Muscle of back (tissue), 11 donors: ENCODE measurements around the gene BCL11B. TPM values are rescaled to one million over a fixed set of nuclear protein-coding genes. Genes with fewer than 3 reads are reported as not detected.
"Not testable (repeated sequence)": the region's sequence is repeated elsewhere in the genome, so short reads cannot be mapped to it uniquely, and the experiment has no call there.

Source experiments
- DNase-seq, 3 donors: peaks; one replicate each; pipeline versions ENCODE4 v3.0.0 to v3.0.0-alpha.2; 2013
- polyA plus RNA-seq, 10 donors: library from polyadenylated mRNA; unstranded; fragments of 120-200 nt; gene quantifications; one replicate each; pipeline ENCODE4 v1.2.1, GENCODE V29; 2013; ENCODE audit not compliant: insufficient read length in 10 of 10

BCL11B gene
- polyA plus RNA-seq, 10 donors, result 0.46 to 9.2 (median 1.2) TPM

GRCh38 chr14:99241325-99242010, 30.5 kb downstream of the BCL11B start:
- no peak for DNase-seq

DNA sequence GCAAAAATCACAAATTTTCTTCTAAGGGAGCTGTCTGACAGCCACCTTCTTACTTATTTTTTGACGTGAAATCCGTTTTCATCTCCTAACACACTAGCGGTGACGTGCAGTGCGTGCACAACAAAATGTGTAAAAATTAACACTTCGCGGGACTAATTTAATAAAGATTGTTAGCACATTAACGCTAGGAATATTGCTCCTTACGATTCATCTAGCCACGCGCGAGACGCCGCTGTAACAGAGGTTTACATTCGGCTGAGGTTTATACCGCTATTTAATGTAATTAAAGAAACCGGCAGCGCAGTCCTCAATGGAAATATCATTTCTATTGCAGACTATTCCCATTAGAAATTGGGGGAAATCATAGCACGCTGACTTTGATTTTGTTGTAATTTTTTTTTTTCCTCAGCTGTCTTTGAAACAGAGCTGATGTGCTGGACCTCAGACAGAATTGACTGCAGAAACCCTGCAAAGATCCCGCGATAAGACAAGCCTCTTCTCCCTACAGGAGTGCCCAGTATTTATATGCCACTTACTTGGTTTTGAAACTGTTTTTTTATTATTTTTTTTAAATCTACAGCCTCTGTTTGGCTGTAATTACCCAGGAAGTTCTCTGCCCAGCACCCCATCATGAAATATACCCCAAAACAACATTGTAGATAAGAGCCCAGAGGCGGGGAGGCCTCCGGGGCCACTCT, 31.2 kb downstream of the BCL11B start:
- no peak for DNase-seq

DNA sequence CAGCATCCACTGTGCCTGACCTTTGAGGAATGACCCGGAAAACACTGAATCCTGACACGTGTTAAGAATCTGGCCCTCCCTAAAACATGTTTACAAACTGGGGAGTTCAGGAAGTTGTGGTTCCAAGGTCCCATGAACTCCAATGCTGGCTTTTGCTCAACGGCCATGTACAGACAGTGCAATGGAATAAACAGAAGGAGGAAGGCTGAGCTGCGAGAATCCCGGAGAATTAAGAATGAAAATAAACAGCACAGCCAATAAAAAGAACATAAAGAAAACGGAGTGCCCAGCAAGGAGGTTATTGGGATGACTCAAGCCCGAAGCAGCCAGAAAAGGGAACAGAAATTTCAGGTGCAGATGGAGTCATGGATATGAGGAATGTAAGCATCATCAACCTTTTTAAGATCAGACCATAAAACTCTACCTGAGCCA, 32.3 kb downstream of the BCL11B start:
- no peak for DNase-seq

- DNase-seq, result no peak
Observed at GRCh38 chr14:99238216-99238615, 33.8 kb downstream of the BCL11B start.

- no peak for DNase-seq
Observed at GRCh38 chr14:99237288-99237687, 34.7 kb downstream of the BCL11B start.

- no peak for DNase-seq
Observed at GRCh38 chr14:99236386-99237138, 35.4 kb downstream of the BCL11B start.

DNA sequence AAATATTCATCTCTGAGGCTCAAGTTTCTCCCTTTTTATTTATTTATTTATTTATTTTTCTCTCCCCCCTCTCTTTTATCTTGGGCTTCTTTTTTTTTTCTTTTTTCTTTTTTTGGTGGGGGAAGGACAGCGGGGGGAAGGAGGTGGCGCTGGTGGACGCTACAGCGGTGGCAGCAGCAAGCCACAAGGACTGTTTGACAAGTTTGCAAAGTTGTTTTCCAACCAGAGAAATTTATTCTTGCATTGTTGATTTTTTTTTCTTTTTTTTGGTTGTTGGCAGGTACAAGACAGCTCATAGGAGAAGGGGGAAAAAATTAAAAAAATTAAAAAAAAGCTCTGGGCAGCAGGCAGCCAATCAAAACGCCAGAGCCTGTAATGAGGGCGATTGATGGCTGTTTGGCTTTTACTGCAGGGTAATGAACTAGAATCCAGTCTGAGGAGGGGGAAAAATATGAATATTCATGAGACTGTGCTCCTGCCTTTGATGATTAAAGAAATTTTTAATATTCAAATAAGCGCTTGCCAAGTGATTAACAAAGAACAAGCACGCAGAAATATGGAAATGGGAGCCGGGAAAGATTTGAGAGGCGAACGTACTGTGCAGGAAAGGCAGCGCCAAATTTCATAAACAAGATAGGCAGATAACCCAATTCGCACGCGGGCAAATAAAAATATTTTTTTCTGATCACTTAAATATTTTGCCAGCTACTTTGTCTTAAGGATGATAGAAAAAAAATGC, 36.2 kb downstream of the BCL11B start:
- no peak for DNase-seq

- DNase-seq, result peak in 2 of 3 donors; percentile 50 to 75
Observed at GRCh38 chr14:99234961-99235571, 36.9 kb downstream of the BCL11B start.

DNA sequence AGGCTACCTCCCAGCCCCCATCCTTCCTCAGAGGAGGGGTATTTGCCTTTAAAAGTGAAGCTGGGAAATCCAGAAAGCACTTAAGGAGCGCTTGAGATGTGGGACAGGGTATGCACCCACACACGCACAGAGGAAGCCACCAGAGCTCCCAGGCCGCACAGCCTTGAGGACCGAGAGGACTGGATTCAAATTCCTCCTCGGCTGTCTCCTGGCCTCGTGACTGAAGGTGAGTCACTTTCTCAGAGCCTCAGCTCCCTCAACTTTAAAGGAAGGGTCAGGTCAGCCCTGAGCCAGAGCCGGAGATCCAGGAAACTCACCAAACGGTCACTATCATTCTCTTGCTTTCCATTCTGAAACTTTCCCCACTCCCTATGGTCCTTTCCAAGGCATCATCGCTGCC, 37.6 kb downstream of the BCL11B start:
- DNase-seq, result no peak

DNA sequence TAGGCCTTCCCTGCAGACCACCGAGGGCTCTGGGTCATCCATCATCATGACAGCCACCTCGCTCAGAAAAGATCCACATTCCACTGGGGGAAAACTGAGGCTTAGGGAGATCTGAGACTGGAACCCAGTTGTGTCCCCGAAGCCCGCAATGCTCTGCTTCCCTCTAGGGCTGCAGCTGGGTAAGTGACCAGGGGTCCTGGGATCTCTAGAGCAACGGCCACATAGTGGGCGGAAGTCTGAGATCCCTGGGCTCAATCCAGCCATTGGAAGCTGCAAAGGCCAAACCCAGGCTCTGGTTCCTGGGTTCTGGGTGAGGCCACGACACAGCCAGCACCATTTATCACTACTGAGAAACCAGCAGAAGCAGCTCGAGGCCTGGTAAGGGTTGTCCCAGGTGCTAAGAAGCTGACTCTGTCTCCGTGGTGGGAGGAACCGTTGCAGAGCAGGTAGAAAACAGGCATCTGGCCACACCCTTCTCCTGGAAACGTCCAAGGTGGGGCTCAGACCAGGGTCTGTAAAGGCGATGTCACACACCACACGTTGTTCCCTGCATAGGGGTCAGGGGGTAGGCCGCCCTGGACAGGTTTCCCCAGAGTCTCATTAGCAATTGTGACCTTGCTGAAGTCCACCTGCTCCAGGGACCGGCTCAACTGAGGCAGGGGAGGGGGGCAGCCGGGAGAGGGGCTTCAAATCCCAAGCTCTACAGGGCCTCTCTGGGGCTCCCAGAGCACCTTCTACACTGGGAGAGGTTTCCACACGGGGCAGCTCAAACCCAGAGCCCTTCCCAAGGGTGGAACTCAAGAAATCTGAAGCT, 38.6 kb downstream of the BCL11B start:
- no peak for DNase-seq

- DNase-seq, result no peak
Observed at GRCh38 chr14:99232714-99233214, 39.2 kb downstream of the BCL11B start.

- DNase-seq, result peak in 2 of 3 donors; percentile 45 to 71
Observed at GRCh38 chr14:99231850-99232713, 39.9 kb downstream of the BCL11B start.

DNA sequence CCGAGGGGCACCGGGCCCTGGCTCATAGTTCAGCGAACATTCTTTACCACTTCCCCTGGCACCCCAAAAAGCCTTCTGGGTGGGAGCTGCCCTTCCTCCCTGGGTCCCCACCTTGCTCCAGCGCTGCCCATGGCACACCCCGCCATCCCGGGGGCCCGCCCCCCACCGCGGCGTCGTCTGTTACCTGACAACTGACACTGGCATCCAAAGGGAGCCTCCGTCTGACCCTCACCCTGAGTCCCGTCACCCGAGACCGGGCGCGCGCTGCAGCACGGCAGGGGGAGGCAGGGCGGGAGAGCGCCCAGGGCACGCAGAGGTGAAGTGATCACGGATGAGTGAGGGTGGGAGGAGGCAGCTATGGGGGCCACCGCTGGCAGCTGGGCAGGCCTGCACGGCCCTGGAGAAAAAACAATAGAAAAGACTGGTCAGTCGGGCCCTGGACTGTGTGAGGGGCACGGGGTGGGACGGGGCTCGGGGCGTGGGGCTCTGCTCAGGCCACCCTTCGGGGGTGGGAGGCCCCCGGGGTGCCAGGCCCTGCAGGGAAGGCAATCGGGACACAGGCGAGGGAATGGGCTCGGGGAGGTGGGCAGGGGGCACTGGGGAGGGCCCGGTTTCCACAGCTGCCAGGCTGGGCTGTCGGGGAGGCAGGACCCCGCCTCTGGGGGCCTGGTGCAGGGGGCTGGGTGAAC, 40.7 kb downstream of the BCL11B start:
- no peak for DNase-seq

GRCh38 chr14:99230208-99231151, 41.5 kb downstream of the BCL11B start:
- no peak for DNase-seq

DNA sequence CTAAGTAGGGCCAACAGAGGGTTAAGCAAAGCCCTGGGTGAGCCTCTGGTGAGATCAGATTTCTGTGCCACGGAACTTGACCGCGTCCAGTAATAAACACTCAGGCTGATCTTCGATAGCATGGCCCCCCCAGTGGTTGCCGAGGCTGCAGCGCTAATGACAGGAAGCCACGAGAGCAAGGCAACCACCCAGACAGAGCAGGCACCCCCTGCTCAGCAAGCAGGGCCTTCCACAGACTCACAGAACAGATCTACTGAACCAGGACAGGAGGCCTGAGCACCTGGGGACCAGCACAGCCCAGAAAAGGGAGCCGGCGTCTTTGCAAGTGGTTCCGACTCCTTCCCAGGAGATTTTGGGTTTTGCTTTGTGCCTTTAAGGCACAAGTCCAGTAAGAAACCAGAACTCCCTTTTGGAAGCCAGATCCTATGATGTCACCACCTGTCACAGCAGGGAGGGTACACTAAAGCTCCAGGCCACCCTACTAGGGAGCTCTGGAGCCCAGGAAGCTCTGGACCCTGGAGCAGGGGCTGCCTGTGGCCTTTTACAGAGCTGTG, 42.3 kb downstream of the BCL11B start:
- DNase-seq, result no peak

GRCh38 chr14:99228760-99229159, 43.2 kb downstream of the BCL11B start:
- DNase-seq, result not testable (repeated sequence)

DNA sequence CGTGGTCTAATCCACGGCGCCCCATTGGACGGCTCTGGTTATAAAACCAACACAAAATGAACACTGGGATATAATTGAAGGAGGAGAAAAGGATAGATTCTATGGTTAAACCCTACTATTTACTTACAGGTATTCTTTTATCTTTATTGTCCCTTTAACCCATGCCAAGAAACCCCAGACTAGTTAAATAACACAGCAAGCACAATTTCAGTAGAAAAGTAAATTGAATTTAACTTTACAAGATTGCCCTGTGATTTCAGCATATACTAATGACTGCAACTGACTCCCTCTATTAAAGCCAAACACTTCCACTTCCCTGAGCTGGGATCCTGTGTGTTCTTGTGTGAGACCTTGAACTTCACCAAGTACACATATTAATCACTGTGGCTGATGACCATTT, 45.3 kb downstream of the BCL11B start:
- DNase-seq, result no peak
